HAP-1 (cell line): Measurements from ENCODE around the gene JSRP1.

Experiments
- DNase-seq, 2 experiments: peaks; one replicate each; pipeline ENCODE4 v3.0.0-alpha.2; 2016 to 2020; ENCODE audit warnings: low spot score in 2 of 2
- H3K27me3 ChIP-seq: fragments of 250-450 bp; sonication (Bioruptor Pico); 2 replicates; pipeline ENCODE4 v1.5.1; 2020; ENCODE audit warnings: low read depth, mild to moderate bottlenecking, moderate library complexity
- H3K36me3 ChIP-seq: fragments of 250-450 bp; sonication (Bioruptor Pico); replicated peaks from 2 replicates; pipeline ENCODE4 v1.5.1; 2020; ENCODE audit warnings: mild to moderate bottlenecking
- H3K4me1 ChIP-seq: fragments of 250-450 bp; sonication (Bioruptor Pico); 2 replicates; pipeline ENCODE4 v1.5.1; 2020; ENCODE audit warnings: mild to moderate bottlenecking
- H3K4me3 ChIP-seq: fragments of 250-450 bp; sonication (Bioruptor Pico); 2 replicates; pipeline ENCODE4 v1.5.1; 2020; ENCODE audit warnings: mild to moderate bottlenecking, moderate library complexity
- H3K9me3 ChIP-seq: fragments of 250-450 bp; sonication (Bioruptor Pico); 2 replicates; pipeline ENCODE4 v1.5.1; 2020; ENCODE audit warnings: mild to moderate bottlenecking, moderate library complexity
- in situ Hi-C: fragments of 300-500 bp; cut with MboI; formaldehyde crosslinking; loops from 3 replicates; pipeline ENCODE4 v1.14.3; 2020; ENCODE audit warnings: low sequenced_read_pairs, inconsistent platforms, mixed read lengths

Gene JSRP1, protein sequence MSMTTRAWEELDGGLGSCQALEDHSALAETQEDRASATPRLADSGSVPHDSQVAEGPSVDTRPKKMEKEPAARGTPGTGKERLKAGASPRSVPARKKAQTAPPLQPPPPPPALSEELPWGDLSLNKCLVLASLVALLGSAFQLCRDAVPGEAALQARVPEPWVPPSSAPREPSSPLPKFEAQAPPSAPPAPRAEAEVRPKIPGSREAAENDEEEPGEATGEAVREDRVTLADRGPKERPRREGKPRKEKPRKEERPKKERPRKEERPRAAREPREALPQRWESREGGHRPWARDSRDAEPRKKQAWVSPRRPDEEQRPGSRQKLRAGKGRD

DNA sequence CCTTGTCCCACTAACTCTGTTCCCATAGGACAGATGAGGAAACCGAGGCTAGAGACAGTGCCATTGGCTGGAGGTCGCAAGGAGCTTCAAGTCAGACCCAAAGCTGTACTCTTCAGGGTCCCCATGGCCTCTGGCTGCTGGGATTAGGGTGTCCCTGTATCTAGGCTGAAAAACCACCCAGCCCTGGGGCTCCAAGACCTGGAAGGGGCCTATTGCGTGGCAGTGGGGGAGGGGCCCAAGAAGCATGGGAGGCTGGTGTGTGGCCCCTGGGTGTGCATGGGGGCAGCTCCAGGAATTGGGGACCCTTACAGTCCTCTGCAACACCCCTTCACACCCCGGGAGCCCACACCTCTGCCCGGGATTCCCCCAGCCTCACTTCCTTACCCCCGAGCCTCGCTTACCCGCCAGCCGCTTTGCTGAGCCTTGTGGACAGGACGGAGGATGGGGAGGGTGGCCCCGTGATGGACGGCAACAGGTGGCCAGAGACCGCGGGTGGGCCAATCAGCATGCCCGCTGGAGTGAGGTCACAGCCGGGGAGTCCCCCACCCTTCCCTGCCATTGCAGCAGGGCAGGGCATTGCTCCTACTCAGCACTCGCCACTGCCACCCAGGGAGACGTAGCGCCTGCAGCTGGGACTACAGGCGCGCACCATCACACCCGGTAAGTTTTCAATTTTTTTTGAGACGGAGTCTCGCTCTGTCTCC is at the start of gene JSRP1:
Gene JSRP1, minus strand, starts transcription at position 436 of the 704 bp plus-strand sequence. CDS start 1,103 bp downstream, outside the sequence.
- no peak for DNase-seq
- in situ Hi-C loops, result no loop called here
- no peaks in the 10 kb centered on the region for H3K27me3 ChIP-seq
- no peaks in the 10 kb centered on the region for H3K36me3 ChIP-seq
- no peaks in the 10 kb centered on the region for H3K4me1 ChIP-seq
- no peak within 1 kb of the TSS for H3K4me3 ChIP-seq
- no peaks in the 10 kb centered on the region for H3K9me3 ChIP-seq

DNA sequence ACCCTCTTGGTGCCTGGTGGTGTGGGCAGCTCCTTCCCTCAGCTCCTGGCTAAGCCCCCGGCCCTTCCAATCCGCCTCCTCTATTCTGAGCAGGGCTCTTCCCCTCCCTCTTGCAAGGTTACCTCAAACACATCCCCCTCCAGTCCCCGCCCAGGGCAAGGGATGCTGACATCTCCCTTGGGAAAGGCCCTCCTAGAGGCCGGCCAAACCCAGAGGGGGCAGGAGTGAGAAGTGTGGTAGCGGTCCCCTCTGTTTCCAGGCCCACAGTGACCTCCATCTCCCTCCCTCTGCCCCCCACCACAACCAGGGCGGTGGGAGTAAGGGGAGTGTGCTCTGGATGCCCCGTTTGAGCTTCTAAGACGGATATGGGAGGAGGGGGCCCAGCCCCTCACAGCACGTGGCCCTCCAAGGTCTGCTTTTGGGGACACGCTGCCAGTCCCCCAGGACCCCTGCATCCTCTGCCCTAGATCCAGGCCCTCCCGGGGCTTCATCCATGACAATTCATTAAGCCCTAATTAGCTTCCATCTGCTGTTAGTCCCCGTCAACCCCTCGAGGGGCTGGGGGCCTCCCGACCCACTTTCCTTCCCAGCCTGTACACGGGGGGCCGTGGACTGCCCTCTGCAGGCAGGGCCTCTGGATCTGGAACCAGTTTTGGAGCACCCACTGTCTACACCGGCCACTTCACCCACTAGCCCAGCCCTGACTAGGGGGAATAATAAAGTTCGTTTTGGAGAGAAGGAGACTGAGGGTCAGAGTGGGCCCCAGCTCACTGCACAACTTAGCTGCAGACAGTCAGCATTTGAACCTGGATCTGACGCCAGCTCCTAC is 49.4 kb upstream of the JSRP1 start:
- H3K4me1 ChIP-seq, result 0 out of 2 replicates have a peak, but pooled peaks cover 3% of the 10 kb centered on the region
- H3K27me3 ChIP-seq, result no peaks in the 10 kb centered on the region
- no peaks in the 10 kb centered on the region for H3K36me3 ChIP-seq
- in situ Hi-C loops, result no loop called here
- no peak for DNase-seq
- H3K4me3 ChIP-seq, result no peak overlapping the region
- no peaks in the 10 kb centered on the region for H3K9me3 ChIP-seq

DNA sequence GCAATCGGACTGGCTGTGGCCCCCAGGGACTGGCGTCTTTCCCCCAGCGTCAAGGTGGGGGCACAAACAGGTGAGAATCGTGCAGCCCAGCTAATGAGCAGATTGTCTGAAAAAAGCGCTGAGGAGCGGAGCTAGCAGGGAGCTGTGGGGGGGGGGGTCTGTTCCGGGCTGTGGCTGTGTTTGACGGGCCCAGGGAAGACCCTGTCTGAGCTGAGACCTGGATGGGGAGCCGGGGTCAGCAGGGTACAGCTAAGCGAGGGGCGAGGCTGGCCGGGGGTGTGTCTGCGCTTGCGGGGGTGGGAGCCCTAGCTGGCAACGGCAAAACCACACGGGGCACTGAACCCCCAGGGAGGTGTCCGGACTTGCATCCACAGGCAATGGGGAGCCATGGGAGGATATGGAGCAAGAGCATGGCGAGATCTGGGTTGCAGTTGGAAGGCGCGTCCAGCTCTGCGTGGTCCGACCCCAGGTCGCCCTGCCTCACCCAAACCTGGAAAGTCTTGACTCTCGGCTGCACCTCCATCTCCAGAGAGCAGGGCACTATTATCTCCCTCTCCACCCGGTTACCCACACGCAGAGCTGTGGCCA is 47.1 kb upstream of the JSRP1 start:
- Histone ChIP-seq H3K4me1 (0 out of 2 replicates have a peak, but pooled peaks cover 2% of the 10 kb centered on the region), H3K36me3 (no peaks in the 10 kb centered on the region), H3K9me3 (no peaks in the 10 kb centered on the region), H3K4me3 (no peak overlapping the region), H3K27me3 (no peaks in the 10 kb centered on the region)
- no peak for DNase-seq
- in situ Hi-C loops, result no loop called here

DNA sequence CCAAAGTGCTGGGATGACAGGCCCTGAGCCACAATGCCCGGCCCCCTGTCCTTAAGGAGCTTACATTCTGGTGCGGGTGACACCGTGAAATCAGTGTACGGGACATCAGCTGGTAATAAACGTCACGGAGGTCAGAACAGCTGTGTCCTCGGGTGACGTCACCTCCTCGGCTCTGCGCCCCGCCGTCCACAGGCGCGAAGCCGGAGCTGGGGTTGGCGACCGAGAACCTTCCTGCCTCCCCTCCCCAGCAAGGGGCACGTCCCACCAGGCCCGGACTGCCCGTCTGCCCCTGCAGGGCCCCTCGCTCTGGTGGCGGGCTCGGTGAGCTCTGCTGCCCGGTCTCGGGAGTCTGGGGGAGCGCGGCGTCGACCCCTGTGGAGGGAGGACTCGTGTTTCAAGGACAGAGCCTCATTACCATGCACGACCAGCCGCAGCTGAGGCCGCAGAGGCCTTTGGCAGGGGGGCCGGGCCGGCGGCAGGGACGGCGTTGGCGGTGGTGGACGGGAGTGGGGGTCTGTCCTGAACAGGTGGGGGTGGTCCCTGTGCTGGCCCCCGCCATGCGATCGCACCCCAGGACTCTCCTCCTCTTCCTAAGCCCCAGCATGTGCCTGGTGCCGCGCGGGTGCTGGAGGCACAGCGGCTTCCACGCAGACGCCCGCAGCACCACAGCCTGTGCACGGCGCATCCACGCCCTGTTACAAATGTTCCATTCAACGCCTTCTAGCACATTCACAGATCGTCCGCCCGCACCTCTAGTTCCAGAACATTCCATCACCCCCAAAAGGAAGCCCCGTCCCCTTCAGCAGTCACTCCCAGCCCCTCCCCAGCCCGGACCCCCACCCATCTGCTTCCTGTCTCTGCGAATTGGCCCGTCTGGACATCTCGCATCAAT is 46.3 kb upstream of the JSRP1 start:
- Histone ChIP-seq H3K4me3 (no peak overlapping the region), H3K9me3 (no peaks in the 10 kb centered on the region), H3K36me3 (no peaks in the 10 kb centered on the region), H3K27me3 (no peaks in the 10 kb centered on the region), H3K4me1 (no peaks in the 10 kb centered on the region)
- in situ Hi-C loops, result no loop called here
- no peak for DNase-seq

DNA sequence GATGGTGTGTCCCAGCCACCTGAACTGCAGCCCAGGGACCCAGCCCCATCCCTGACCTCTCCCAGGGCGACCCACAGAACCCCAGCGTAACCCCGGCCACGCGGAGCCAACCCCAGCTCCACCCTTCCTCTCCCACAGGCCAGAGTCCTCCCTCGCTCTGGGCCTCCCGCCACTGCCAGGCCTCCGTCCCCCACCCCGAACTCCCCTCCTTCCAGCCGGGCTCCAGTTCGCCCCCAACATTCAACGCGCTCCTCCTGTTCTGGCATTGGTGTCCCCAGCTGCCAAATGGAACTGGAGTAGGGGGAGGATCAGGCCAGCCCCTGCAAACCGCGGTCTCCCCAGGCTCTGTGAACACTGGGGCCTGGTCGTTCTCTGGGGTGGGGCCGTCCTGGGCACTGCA is 44.3 kb upstream of the JSRP1 start:
- Histone ChIP-seq H3K27me3 (no peaks in the 10 kb centered on the region), H3K9me3 (no peaks in the 10 kb centered on the region), H3K4me1 (no peaks in the 10 kb centered on the region), H3K36me3 (no peaks in the 10 kb centered on the region), H3K4me3 (no peak overlapping the region)
- no peak for DNase-seq
- in situ Hi-C loops, result no loop called here

DNA sequence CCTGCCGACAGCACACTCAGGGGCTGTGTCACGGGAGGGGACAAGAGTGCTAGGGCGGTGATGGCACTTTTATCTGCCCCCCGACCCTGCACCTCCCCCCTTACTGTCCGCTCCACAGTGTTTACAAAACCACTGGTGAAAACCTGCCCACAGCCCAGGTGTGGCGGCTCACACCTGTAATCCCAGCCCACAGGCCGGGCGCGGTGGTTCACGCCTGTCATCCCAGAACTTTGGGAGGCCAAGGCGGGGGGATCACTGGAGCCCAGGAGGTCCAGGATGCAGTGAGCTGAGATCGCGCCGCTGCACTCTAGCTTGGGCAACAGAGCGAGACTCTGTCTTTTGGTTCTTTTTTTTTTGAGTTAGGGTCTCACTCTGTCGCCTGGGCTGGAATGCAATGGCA is 39.9 kb upstream of the JSRP1 start:
- no peak overlapping the region for H3K4me3 ChIP-seq
- H3K9me3 ChIP-seq, result no peaks in the 10 kb centered on the region
- no peaks in the 10 kb centered on the region for H3K27me3 ChIP-seq
- H3K4me1 ChIP-seq, result no peaks in the 10 kb centered on the region
- in situ Hi-C loops, result no loop called here
- DNase-seq, result no peak
- H3K36me3 ChIP-seq, result no peaks in the 10 kb centered on the region

DNA sequence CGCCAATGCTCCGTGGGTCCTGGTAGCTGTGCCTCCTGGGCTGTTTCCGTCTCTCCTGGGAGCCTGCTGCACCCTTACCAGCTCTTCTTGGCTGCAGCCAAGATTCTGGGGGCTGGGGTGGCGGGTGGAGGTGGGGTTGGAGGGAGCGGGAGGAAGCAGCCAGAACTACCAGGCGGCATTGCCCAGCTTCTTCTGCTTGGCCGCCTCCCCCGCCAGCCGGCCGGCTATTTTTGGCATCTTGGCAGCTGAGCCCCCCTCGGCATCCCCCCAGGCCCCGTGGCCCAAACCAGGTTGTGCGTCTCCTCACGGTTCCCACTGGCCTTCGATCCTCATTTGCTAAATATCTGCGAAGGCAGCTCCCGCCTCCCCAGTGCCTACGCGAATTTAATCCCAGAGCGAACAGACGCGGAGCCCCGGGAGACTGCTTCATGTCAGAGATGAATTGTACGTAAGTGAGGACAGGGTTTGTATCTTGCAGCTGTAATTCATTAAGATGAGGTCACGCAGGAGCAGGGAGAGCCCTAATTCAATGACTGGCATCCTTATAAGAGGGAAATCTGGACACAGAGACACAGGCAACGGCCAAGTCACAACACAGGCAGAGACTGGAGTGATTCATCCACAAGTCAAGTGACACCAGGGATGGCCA is 38.6 kb upstream of the JSRP1 start:
- in situ Hi-C loops, result no loop called here
- Histone ChIP-seq H3K4me3 (no peak overlapping the region), H3K36me3 (no peaks in the 10 kb centered on the region), H3K9me3 (no peaks in the 10 kb centered on the region), H3K27me3 (peaks cover 12% of the 10 kb centered on the region), H3K4me1 (no peaks in the 10 kb centered on the region; the same call in 1 of the 2 replicates)
- DNase-seq, result no peak

DNA sequence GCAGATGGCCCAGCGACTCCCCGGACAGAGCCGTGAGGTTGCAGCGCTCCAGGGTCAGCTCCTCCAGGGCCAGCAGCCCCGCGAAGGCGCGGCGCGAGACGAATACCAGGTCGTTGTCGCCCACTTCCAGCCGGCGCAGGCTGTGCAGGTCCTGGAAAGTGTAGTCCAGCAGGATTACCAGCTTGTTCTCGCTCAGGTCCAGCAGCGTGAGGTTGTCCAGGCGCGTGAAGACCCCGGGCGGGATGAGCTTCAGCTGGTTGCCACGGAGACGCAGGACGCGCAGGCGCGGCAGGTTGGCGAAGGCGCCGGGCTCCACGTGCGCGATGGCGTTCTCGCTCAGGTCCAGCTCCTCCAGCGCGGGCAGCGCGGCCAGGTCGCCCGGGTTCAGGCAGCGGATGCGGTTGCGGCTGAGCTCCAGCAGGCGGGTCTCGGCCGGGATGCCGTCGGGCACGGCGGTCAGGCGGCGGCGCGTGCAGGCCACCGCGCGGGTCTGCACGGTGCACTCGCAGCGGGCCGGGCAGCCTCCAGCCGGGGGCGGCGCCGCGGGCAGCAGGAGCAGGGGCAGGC is 35.1 kb upstream of the JSRP1 start:
- Histone ChIP-seq H3K9me3 (no peaks in the 10 kb centered on the region), H3K27me3 (peaks cover 23% of the 10 kb centered on the region), H3K4me3 (no peak overlapping the region), H3K4me1 (no peaks in the 10 kb centered on the region; the same call in 1 of the 2 replicates), H3K36me3 (no peaks in the 10 kb centered on the region)
- in situ Hi-C loops, result no loop called here
- DNase-seq, result no peak

DNA sequence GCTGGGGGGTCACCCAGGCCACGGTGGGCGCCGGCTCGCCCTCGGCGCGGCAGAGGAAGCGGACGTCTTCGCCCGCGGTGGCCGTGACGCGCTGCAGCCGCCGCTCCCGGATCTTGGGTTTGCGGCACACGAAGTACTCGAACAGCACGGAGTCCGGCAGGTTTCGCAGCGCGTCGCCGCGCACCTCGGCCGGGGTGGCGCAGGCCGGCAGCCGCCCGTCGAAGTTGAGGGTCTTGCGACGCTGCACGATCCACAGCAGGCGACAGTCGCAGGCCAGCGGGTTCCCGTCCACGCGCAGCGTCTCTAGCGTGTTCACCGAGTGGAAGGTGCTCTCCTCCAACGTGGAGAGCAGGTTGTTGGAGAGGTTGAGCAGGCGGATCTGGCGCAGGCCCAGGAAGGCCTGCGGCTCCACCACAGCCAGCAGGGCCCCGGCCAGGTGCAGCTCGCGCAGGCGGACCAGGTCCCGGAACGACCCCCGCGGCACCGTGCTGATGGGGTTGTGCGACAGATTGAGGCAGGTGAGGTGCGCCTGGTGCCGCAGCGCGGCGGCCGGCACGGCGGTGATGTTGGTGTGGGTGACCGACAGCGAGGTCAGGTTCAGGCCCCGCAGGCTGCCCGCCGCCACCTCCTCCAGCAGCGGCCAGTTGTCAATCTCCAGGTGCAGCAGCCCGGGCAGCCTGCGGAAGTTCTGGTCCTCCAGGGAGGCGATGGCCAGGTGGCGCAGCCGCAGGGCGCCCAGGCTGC is 34.4 kb upstream of the JSRP1 start:
- in situ Hi-C loops, result no loop called here
- Histone ChIP-seq H3K4me3 (no peak overlapping the region), H3K36me3 (no peaks in the 10 kb centered on the region), H3K27me3 (peaks cover 23% of the 10 kb centered on the region), H3K4me1 (no peaks in the 10 kb centered on the region; the same call in 1 of the 2 replicates), H3K9me3 (no peaks in the 10 kb centered on the region)
- no peak for DNase-seq

DNA sequence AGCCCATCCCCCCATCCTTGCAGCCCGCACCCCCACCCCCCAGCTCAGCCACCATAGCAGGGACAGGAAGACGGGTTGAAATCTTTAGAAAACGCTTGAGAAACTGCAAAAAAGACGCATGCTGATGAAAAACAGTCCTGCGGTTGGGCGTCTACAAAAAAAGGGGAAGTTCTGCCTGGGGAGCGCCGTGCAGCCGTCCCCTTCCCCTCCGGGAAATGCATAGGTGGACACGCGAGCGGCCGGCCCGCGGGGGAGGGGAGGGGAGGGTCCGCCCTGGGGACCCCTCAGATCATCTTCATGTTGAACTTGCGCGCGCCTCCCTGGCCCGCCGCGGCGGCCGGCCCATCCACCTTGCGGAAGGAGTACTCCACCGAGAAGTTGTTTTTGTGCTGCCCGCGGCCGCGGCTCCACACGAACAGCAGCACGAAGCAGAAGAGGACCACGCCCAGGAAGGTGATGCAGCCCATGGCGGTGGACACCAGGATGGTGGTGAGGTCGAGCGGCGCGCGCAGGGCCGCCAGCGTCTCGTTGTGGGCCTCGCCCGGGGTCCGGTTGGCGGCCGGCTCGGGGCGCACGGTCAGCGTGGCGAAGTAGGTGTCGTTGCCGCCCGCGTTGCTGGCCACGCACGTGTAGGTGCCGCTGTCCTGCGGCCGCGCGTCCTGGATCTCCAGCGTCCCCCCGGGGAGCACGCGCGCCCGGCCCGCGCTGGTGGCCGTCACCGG is 33.7 kb upstream of the JSRP1 start:
- Histone ChIP-seq H3K4me1 (no peaks in the 10 kb centered on the region; the same call in 1 of the 2 replicates), H3K9me3 (no peaks in the 10 kb centered on the region), H3K27me3 (peaks cover 23% of the 10 kb centered on the region), H3K4me3 (peak overlapping the region; percentile 16), H3K36me3 (no peaks in the 10 kb centered on the region)
- peak in 1 of 2 experiments; percentile 56 for DNase-seq
- in situ Hi-C loops, result no loop called here
